Choroid plexus epithelial cell (primary cell): ENCODE measurements around the gene IGSF3.
"Not testable (repeated sequence)": the region's sequence is repeated elsewhere in the genome, so short reads cannot be mapped to it uniquely, and the experiment has no call there.

Source experiments
- DNase-seq: peaks from one replicate; pipeline ENCODE4 v3.0.0-alpha.2; 2010; ENCODE audit warnings: low read depth
- H3K4me3 ChIP-seq: 2 replicates; pipeline ENCODE4 v1.5.1; 2011; ENCODE audit warnings: low read depth, mild to moderate bottlenecking, control low read depth, low read length, moderate library complexity
- TF ChIP-seq, protein P1 (sequence below): conservative IDR thresholded peaks from 2 replicates; pipeline ENCODE4 v1.5.1; 2011; ENCODE audit warnings: low read depth, mild to moderate bottlenecking, control low read depth, inconsistent platforms, low read length, moderate library complexity

IGSF3 gene

GRCh38 chr1:116596742-116597307 is 70.7 kb downstream of the IGSF3 start:
- not testable (repeated sequence) for H3K4me3 ChIP-seq, DNase-seq

GRCh38 chr1:116595946-116596741 is 71.4 kb downstream of the IGSF3 start:
- not testable (repeated sequence) for H3K4me3 ChIP-seq
- DNase-seq = peak; percentile 52

GRCh38 chr1:116595065-116595840 is 72.3 kb downstream of the IGSF3 start:
- TF ChIP-seq, protein P1, sequence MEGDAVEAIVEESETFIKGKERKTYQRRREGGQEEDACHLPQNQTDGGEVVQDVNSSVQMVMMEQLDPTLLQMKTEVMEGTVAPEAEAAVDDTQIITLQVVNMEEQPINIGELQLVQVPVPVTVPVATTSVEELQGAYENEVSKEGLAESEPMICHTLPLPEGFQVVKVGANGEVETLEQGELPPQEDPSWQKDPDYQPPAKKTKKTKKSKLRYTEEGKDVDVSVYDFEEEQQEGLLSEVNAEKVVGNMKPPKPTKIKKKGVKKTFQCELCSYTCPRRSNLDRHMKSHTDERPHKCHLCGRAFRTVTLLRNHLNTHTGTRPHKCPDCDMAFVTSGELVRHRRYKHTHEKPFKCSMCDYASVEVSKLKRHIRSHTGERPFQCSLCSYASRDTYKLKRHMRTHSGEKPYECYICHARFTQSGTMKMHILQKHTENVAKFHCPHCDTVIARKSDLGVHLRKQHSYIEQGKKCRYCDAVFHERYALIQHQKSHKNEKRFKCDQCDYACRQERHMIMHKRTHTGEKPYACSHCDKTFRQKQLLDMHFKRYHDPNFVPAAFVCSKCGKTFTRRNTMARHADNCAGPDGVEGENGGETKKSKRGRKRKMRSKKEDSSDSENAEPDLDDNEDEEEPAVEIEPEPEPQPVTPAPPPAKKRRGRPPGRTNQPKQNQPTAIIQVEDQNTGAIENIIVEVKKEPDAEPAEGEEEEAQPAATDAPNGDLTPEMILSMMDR = peak; percentile 61
- not testable (repeated sequence) for H3K4me3 ChIP-seq
- DNase-seq = peak; percentile 51

More at GRCh38 chr1:116595946-116596741, 71.4 kb downstream of the IGSF3 start:
- TF ChIP-seq, protein P1 = peak; percentile 60

DNA sequence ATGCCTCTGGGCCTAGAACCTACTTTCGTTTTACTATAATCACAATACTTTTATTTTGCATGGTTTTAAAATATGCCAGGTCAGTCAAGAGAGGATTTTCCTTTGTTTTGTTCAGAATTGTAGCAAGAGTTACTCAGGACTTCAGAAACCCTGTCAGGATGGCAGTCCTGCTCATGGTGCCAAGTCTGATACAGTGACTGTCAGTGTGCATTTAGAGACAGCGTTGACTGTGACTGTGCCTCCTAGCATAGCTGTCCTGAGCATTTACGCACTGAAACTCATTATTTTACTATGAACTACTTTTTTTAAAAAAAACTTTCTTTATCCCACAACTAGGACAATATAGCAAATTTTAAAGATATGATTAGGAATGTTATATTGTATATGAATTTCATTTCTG is 73.6 kb downstream of the IGSF3 start:
- H3K4me3 ChIP-seq, DNase-seq: not testable (repeated sequence)

DNA sequence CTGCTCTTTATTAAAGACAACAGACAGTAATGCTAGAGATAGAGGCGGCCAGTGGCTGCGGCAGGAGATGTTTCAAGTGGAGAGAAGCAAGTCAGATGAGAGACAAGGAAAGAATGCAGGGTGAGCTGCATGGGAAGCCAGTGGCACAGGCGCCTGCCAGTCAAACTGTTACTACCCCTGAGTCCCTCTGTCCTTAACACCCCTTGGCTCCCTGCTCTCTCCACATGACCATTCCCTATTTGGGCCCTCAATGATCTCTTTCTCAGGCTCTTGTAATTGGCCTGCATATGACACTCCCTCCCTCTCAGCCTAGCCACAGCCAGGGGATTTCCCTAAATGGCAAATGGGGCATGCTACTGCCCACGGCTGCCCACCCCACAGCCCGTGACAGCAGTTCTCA is 74.1 kb downstream of the IGSF3 start:
- DNase-seq, H3K4me3 ChIP-seq: not testable (repeated sequence)

DNA sequence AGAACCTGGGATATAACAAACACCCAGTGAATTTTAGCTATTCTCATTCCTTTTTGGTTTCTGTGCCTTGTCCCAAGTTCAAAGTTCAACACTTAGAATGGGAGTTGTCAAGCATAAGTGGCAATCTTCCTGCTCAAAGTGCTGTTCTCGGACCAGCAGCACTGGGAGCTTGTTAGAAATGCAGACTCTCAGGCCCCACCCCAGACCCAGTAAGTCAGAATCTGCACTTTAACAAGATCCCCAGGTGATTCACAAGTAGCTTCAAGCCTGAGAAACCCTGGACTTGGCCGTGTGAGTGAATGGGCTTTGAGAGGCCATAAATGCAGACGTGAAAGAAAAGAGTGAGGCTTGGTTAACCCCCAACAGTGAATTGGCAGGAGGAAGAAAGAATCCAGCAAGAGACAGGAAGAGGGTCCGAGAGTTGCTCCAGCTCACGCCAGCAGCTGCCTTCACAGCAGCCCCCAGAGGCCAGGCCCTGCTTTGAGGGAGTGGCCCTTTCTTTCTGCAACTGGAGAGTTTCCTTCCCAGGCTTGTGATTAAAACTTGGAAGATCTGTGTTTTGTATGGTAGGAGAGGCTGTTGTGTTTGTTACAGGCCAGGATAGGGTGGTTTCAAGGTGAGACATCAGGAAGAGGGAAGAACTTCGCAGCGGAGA is 75.5 kb downstream of the IGSF3 start:
- not testable (repeated sequence) for DNase-seq, H3K4me3 ChIP-seq

GRCh38 chr1:116591006-116591950 is 76.3 kb downstream of the IGSF3 start:
- H3K4me3 ChIP-seq, DNase-seq: not testable (repeated sequence)

DNA sequence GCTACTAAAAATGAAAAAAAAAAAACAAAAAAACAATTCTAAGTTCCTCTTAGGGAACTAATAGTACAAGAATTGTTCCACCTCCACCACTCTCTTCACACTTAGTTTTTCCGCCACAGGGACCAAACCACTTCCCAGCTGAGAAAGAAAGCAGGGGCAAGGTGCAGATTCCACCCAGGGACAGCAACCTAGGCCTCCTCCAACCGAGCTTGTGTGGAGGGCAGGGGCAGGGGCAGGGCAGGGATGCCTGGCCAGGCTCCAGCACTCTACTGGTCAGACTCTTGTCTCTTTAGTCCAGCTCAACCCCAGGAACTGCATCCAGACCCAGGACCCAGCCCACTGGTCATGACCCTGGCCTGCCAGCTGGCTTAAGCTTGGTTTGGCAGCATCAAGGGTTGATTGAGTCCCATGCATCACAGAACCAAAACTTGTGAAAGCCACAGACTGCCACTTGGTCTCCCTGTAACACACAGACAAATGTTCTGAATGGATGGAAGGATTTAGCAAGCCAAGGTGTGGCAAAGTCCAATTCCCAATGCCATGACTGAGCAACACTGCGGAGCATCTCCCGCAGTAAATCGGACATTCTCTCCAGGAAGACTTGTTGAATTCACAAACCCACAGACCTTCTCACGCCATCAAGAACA is 77.1 kb downstream of the IGSF3 start:
- not testable (repeated sequence) for DNase-seq

DNA sequence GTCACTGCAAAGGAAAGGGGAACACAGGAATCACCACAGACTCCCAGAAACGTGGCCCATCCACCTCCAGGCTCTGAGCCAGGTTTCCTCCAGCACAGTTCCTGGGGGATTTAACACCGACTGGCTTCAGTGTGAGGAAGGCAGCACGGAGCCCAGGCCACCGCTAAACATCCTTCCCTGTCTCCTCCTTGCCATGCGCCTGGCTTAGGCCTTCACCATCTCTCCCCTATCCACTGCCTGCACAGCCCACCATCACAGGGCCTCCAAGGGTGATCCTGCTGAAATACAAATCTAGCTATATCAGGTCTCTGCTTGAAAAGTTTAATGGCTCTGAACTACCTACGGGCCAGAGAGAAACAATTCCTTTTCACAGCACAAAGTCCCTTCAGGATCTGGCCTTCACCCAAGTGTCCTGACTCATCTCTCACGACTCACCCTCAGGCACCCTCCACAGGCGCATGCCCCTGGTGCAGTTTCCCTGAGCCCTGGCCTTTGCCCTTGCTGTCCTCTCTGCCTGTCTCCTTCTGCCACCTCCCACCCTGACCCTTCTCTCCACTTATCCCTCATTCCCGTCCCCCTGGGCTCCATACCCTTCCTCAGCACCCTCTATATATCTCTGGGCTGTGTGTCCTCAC is 78.3 kb downstream of the IGSF3 start:
- H3K4me3 ChIP-seq, DNase-seq: not testable (repeated sequence)

More for the DNA sequence above, 77.1 kb downstream of the IGSF3 start:
- not testable (repeated sequence) for H3K4me3 ChIP-seq
